ENCODE results near the gene PIN4. TPM values are rescaled to one million over a fixed set of nuclear protein-coding genes. Genes with fewer than 3 reads are reported as not detected.

The PIN4 gene
- total and polyA plus RNA-seq, 2 experiments from 2014 or later, result 3.5 to 80.6 TPM

- TF ChIP-seq ZNF331 (CRISPR knock-in tag; IDR thresholded peaks at IDR 0.05; ENCODE audit: low read depth) (no peak), JUNB (IDR thresholded peaks at IDR 0.05; ENCODE audit: unreplicated experiment) (no peak), STAT1 (IDR thresholded peaks at IDR 0.05; ENCODE audit: unreplicated experiment) (no peak), ZNF462 (CRISPR knock-in tag; IDR thresholded peaks at IDR 0.05) (no peak), EZH2phosphoT487 (IDR thresholded peaks at IDR 0.05; ENCODE audit: unreplicated experiment) (no peak)
Observed at GRCh38 chrX:72139538-72139937, 42.0 kb upstream of the PIN4 start (continued).

GRCh38 chrX:72141372-72142004 is 40.1 kb upstream of the PIN4 start:
- DNase-seq (ENCODE audit: low spot score), result no peak
- H3K36me3 Mint-ChIP-seq (ENCODE audit: low read depth), result peaks cover 26% of the 10 kb centered on the region
- H3K9me3 Mint-ChIP-seq, result no peaks in the 10 kb centered on the region; the same call in 2 of the 3 replicates
- H3K4me3 ChIP-seq, result no peak overlapping the region
- H3K79me2 ChIP-seq (replicated peaks; ENCODE audit: insufficient read depth), result no peaks in the 10 kb centered on the region
- no peak overlapping the region for H3K4me2 ChIP-seq
- H3K36me3 ChIP-seq (ENCODE audit: insufficient read depth), result no peaks in the 10 kb centered on the region
- H3K27me3 ChIP-seq (ENCODE audit: insufficient read depth), result no peaks in the 10 kb centered on the region
- ATAC-seq, result no peak
- no peak overlapping the region for H3K4me3 Mint-ChIP-seq
- no peak overlapping the region for H2AFZ ChIP-seq
- no peak overlapping the region for H3K27ac ChIP-seq (ENCODE audit: low read depth)
- H3F3A ChIP-seq (replicated peaks; ENCODE audit: low read depth), result no peaks in the 10 kb centered on the region
- H3K4me1 Mint-ChIP-seq, result peaks cover 2% of the 10 kb centered on the region; the same call in 1 of the 3 replicates
- no peaks in the 10 kb centered on the region for H3K4me1 ChIP-seq (ENCODE audit: insufficient read depth)
- no peak overlapping the region for H3K27ac Mint-ChIP-seq
- no peaks in the 10 kb centered on the region for H4K20me1 ChIP-seq (replicated peaks; ENCODE audit: insufficient read depth)
- peaks cover 3% of the 10 kb centered on the region for H3K27me3 Mint-ChIP-seq (ENCODE audit: insufficient read depth, low read depth, poor library complexity)
- no peaks in the 10 kb centered on the region for H3K9me2 ChIP-seq (ENCODE audit: insufficient read depth)
- no peak for TF ChIP-seq NANOG (IDR thresholded peaks at IDR 0.05; ENCODE audit: borderline replicate concordance)
- no peak for TF ChIP-seq CTCF (conservative IDR thresholded peaks at IDR 0.05; ENCODE audit: low read depth in 2 of 2)
- TF ChIP-seq ZNF331 (CRISPR knock-in tag; IDR thresholded peaks at IDR 0.05; ENCODE audit: low read depth), result no peak
- no peak for TF ChIP-seq JUNB (IDR thresholded peaks at IDR 0.05; ENCODE audit: unreplicated experiment)
- no peak for TF ChIP-seq ZNF114 (CRISPR knock-in tag; IDR thresholded peaks at IDR 0.05)
- TF ChIP-seq EZH2phosphoT487 (IDR thresholded peaks at IDR 0.05; ENCODE audit: unreplicated experiment), result no peak
- TF ChIP-seq POLR2AphosphoS5 (IDR thresholded peaks at IDR 0.05; ENCODE audit: low read depth), result no peak
- no peak for TF ChIP-seq STAT1 (IDR thresholded peaks at IDR 0.05; ENCODE audit: unreplicated experiment)

Data from GM23338 (cell line).